HepG2 (cell line): Measurements from ENCODE around the gene LSR. TPM values are rescaled to one million over a fixed set of nuclear protein-coding genes. Genes with fewer than 3 reads are reported as not detected.

Experiments
- AGO1 ChIP-seq: fragments of 200-400 bp; formaldehyde crosslinking; IDR thresholded peaks from 2 replicates; pipeline ENCODE4 v1.6.1; 2017; ENCODE audit warnings: mild to moderate bottlenecking, low read depth, low read length, moderate library complexity; ENCODE audit not compliant: poor library complexity, severe bottlenecking
- ATAD3A ChIP-seq: sonication (generic); formaldehyde crosslinking; IDR thresholded peaks from 2 replicates; pipeline ENCODE4 v1.4.0; 2020; ENCODE audit warnings: missing genetic modification reagents
- CENPX ChIP-seq: sonication (generic); formaldehyde crosslinking; IDR thresholded peaks from 2 replicates; pipeline ENCODE4 v1.9.0; 2021; ENCODE audit warnings: mild to moderate bottlenecking, missing genetic modification reagents, moderate library complexity
- DMAP1 ChIP-seq: IDR thresholded peaks from 2 replicates; pipeline ENCODE4 v1.6.1; 2016
- KLF15 ChIP-seq: sonication (generic); formaldehyde crosslinking; IDR thresholded peaks from 2 replicates; pipeline ENCODE4 v1.8.1; 2023; ENCODE audit warnings: borderline replicate concordance, mild to moderate bottlenecking, inconsistent platforms, missing genetic modification reagents, mixed read lengths
- NR2F6 ChIP-seq, 2 experiments: IDR thresholded peaks; 2 replicates each; pipeline ENCODE4 v1.6.1; 2016; ENCODE audit warnings: antibody characterized with exemption in 1 of 2, mild to moderate bottlenecking in 1 of 2
- RAD21 ChIP-seq: fragments of 450-650 bp; formaldehyde crosslinking; IDR thresholded peaks from 2 replicates; pipeline ENCODE4 v1.5.0; 2020; ENCODE audit warnings: mild to moderate bottlenecking
- RERE ChIP-seq: IDR thresholded peaks from 2 replicates; pipeline ENCODE4 v1.6.1; 2016; ENCODE audit warnings: low read depth, missing genetic modification reagents, missing compliant biosample characterization
- RFX3 ChIP-seq: IDR thresholded peaks from 2 replicates; pipeline ENCODE4 v1.6.1; 2016; ENCODE audit warnings: missing biosample characterization, missing genetic modification reagents
- THYN1 ChIP-seq: sonication (generic); formaldehyde crosslinking; IDR thresholded peaks from 2 replicates; pipeline ENCODE4 v1.8.1; 2023; ENCODE audit warnings: low read depth, mild to moderate bottlenecking, moderate library complexity, missing genetic modification reagents, borderline replicate concordance
- ZBTB7A ChIP-seq: sonication (generic); formaldehyde crosslinking; IDR thresholded peaks from 2 replicates; pipeline ENCODE4 v1.8.0; 2022; ENCODE audit warnings: mild to moderate bottlenecking, missing genetic modification reagents
- ZNF326 ChIP-seq: sonication (generic); formaldehyde crosslinking; IDR thresholded peaks from 2 replicates; pipeline ENCODE4 v1.4.0; 2020; ENCODE audit warnings: missing genetic modification reagents, borderline replicate concordance
- ZNF446 ChIP-seq: sonication (generic); formaldehyde crosslinking; IDR thresholded peaks from 2 replicates; pipeline ENCODE4 v1.5.0; 2020; ENCODE audit warnings: mild to moderate bottlenecking, missing genetic modification reagents
- ZNF652 ChIP-seq: IDR thresholded peaks from 2 replicates; pipeline ENCODE4 v1.6.1; 2016; ENCODE audit warnings: low read depth, borderline replicate concordance
- ZNF790 ChIP-seq: sonication (generic); formaldehyde crosslinking; IDR thresholded peaks from 2 replicates; pipeline ENCODE4 v1.8.0; 2022; ENCODE audit warnings: missing genetic modification reagents, mild to moderate bottlenecking, borderline replicate concordance
- polyA plus RNA-seq, 8 experiments: library from polyadenylated mRNA; depleted of rRNA in 3 of 8; stranded (reverse) in 7 of 8; unstranded in 1 of 8; fragments of >200 nt; fragmentation: Illumina TruSeq in 4 of 8; extraction: Trizol in 4 of 8; gene quantifications; 2 replicates each; pipeline versions ENCODE4 v1.2.1 to v1.2.3, GENCODE V29; 2011 to 2016; ENCODE audit warnings: low read depth in 4 of 8, missing spikeins in 1 of 8, mixed read lengths in 1 of 8; ENCODE audit not compliant: insufficient read depth in 1 of 8
- total RNA-seq, 5 experiments: library from RNA; depleted of rRNA; stranded (reverse); fragments of >200 nt; fragmentation: Illumina TruSeq; extraction: Trizol; gene quantifications; 2 replicates each; pipeline ENCODE4 v1.2.3, GENCODE V29; 2016; ENCODE audit warnings: low read depth in 1 of 5
- TF ChIP-seq, protein P1 (sequence below): IDR thresholded peaks from 2 replicates; pipeline ENCODE4 v1.6.1; 2012; ENCODE audit warnings: inconsistent platforms
- TF ChIP-seq, protein P2 (sequence below): sonication (generic); formaldehyde crosslinking; IDR thresholded peaks from 2 replicates; pipeline ENCODE4 v1.4.0; 2020; ENCODE audit warnings: missing genetic modification reagents, mild to moderate bottlenecking, borderline replicate concordance
- TF ChIP-seq, protein P3 (sequence below): sonication (generic); formaldehyde crosslinking; IDR thresholded peaks from 2 replicates; pipeline ENCODE4 v1.5.0; 2020; ENCODE audit warnings: missing genetic modification reagents, mild to moderate bottlenecking, borderline replicate concordance
- TF ChIP-seq, protein P4 (sequence below): sonication (generic); formaldehyde crosslinking; IDR thresholded peaks from 2 replicates; pipeline ENCODE4 v1.4.0; 2020; ENCODE audit warnings: missing genetic modification reagents

The LSR gene
- total and polyA plus RNA-seq, 2 of the 13 experiments (the other 11 are each of a cell fraction or from before 2014, with no cell fraction given) = 29.2 to 79.2 TPM

GRCh38 chr19:35248310-35249145, at the start of gene LSR (continued):
- TF ChIP-seq, protein P1, sequence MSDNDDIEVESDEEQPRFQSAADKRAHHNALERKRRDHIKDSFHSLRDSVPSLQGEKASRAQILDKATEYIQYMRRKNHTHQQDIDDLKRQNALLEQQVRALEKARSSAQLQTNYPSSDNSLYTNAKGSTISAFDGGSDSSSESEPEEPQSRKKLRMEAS = peak; percentile 86
- TF ChIP-seq RERE (no peak), ZNF652 (CRISPR knock-in tag) (no peak), NR2F6 (IDR thresholded peaks at IDR 0.05) (peak; percentile 27; the same call in 1 of the 2 replicates), NR2F6 (CRISPR knock-in tag; IDR thresholded peaks at IDR 0.05) (peak; percentile 10; the same call in 1 of the 2 replicates), THYN1 (CRISPR knock-in tag) (peak; percentile 88; the same call in 1 of the 2 replicates), KLF15 (peak; percentile 20; the same call in 1 of the 2 replicates), DMAP1 (peak; percentile 81), ZNF326 (no peak), ZNF790 (CRISPR knock-in tag) (peak; percentile 88), ZBTB7A (CRISPR knock-in tag) (peak; percentile 83; the same call in 1 of the 2 replicates), RFX3 (CRISPR knock-in tag) (no peak), RAD21 (peak; percentile 58; the same call in 1 of the 2 replicates), ATAD3A (CRISPR knock-in tag) (no peak), AGO1 (peak; percentile 27), ZNF446 (CRISPR knock-in tag) (peak; percentile 95), CENPX (CRISPR knock-in tag) (no peak)
- TF ChIP-seq, protein P2, sequence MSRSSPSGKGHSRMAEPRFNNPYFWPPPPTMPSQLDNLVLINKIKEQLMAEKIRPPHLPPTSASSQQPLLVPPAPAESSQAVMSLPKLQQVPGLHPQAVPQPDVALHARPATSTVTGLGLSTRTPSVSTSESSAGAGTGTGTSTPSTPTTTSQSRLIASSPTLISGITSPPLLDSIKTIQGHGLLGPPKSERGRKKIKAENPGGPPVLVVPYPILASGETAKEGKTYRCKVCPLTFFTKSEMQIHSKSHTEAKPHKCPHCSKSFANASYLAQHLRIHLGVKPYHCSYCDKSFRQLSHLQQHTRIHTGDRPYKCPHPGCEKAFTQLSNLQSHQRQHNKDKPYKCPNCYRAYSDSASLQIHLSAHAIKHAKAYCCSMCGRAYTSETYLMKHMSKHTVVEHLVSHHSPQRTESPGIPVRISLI (CRISPR knock-in tag) = peak; percentile 39; the same call in 1 of the 2 replicates
- TF ChIP-seq, protein P3, sequence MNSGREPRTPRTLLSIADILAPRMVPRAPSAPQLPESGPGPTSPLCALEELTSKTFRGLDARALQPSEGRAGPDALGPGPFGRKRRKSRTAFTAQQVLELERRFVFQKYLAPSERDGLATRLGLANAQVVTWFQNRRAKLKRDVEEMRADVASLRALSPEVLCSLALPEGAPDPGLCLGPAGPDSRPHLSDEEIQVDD (CRISPR knock-in tag) = peak; percentile 72; the same call in 1 of the 2 replicates
- TF ChIP-seq, protein P4, sequence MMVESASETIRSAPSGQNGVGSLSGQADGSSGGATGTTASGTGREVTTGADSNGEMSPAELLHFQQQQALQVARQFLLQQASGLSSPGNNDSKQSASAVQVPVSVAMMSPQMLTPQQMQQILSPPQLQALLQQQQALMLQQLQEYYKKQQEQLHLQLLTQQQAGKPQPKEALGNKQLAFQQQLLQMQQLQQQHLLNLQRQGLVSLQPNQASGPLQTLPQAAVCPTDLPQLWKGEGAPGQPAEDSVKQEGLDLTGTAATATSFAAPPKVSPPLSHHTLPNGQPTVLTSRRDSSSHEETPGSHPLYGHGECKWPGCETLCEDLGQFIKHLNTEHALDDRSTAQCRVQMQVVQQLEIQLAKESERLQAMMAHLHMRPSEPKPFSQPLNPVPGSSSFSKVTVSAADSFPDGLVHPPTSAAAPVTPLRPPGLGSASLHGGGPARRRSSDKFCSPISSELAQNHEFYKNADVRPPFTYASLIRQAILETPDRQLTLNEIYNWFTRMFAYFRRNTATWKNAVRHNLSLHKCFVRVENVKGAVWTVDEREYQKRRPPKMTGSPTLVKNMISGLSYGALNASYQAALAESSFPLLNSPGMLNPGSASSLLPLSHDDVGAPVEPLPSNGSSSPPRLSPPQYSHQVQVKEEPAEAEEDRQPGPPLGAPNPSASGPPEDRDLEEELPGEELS = peak; percentile 71
